Measurements from ENCODE around the gene APOA5.
"Not testable (repeated sequence)": the region's sequence is repeated elsewhere in the genome, so short reads cannot be mapped to it uniquely, and the experiment has no call there.

The APOA5 gene

GRCh38 chr11:116773203-116774097 is 18.2 kb downstream of the APOA5 start:
- DNase-seq (ENCODE audit: low read depth): no peak

GRCh38 chr11:116772443-116773202 is 19.1 kb downstream of the APOA5 start, which contains the start of gene BUD13:
Gene BUD13 (minus strand): TSS chr11:116772987. CDS start chr11:116772964, 23 bp downstream.
- DNase-seq (ENCODE audit: low read depth): peak; percentile 56

DNA sequence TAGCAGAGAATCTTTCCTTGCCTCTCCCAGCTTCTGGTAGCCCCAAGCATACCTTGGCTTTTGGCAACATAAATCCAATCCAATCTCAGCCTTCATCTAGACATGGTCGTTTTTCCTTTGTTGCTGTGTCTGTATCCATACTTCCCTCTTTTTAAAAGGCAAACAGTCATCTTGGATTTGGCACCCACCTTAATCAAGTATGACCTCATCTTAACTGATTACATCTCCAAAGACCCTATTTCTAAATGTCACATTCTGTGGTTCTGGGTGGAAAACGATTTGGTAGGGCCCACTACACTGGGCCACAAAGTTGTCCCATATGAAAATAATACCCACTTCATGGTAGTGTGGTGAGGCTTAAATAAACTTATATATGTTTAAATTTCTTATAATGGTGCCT is 19.7 kb downstream of the APOA5 start:
- DNase-seq (ENCODE audit: low read depth): no peak

- DNase-seq (ENCODE audit: low read depth): no peak
Measured at GRCh38 chr11:116762132-116762531, 29.5 kb downstream of the APOA5 start.

DNA sequence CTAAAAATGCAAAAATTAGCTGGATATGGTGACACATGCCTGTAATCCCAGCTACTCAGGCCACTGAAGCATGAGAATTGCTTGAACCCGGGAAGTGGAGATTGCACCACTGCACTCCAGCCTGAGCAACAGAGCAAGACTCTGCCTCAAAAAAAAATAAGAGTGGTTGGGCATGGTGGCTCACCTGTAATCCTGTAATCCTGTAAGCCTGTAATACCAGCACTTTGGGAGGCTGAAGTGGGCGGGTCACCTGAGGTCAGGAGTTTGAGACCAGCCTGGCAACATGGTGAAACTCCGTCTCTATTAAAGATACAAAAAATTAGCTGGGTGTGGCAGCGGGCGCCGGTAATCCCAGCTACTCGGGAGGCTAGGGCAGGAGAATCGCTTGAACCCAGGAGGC is 35.6 kb downstream of the APOA5 start:
- not testable (repeated sequence) for DNase-seq (ENCODE audit: low read depth)

DNA sequence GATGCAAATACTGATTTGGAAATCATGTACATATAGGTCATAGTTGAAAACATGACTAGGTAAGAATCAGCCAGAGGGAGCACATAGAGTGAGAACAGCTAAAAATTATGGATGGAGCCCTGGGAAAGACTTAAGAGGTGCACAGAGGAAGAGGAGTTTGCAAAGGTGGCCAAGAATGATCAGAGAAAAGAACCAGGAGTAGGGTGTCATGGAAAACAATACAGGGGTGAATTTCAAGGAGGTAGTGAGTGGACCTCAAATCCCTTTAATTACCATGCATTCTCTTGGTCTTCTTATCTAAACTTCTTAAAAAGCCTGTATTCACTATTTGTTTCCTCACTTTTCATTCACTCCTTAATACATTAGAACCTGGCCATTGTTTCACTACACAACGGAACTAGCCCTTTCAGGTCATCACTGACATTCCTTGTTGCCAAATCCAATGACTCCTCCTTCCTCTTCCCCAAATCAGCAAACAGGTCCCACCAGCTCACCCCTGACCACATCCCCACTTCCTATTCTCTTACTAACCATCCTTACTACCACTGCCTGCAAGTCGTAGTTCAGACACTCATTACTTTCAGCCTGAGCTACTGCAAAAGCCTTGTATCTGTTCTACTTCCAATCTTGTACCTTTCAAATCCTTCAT is 41.5 kb downstream of the APOA5 start:
- DNase-seq (ENCODE audit: low read depth): no peak

DNA sequence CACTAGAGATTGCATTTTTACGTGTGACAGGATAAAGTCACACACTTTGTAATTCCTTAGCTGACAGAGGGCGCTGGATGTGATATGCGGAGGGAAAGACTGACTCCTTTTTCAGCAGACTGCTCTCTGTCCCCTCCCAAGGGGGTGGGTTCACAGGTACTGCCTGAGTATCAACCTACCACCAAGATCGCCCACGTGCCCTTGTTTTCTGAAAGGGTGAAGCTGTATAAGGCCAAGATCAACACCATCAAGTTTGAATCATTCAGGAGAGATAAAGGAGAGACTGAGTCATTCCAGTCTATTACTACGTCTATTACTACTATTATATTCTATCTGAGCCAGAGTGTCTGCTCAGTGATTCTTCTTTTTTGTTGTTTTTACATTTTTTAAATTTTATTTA is 49.6 kb downstream of the APOA5 start:
- DNase-seq (ENCODE audit: low read depth): no peak

DNA sequence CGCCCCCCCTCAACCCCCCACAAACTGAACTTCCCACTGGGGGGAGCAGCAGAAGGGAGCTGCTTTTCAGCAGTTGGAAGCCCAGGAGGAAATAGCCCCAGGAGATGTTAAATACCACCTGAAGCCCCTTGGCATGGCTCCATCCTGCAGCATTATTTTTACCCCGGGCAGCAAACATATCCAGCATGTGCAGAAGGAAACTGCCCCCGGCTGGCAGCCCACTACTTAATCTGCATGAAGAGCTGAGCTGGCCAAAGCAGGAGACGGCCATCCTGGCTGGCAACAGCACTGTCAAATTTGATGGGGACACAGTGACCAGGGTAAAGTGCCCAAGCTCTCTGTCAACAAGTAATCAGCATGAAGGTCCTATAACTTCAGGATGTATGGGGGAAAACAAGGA is 50.9 kb downstream of the APOA5 start:
- no peak for DNase-seq (ENCODE audit: low read depth)

All from GM04504 (cell line).